ENCODE data around the gene LRBA. TPM values are rescaled to one million over a fixed set of nuclear protein-coding genes. Genes with fewer than 3 reads are reported as not detected.
"Not testable (repeated sequence)": the region's sequence is repeated elsewhere in the genome, so short reads cannot be mapped to it uniquely, and the experiment has no call there.

LRBA gene
- total and polyA plus RNA-seq, 7 donors, result 16.8 to 184 (median 91.1) TPM

DNA sequence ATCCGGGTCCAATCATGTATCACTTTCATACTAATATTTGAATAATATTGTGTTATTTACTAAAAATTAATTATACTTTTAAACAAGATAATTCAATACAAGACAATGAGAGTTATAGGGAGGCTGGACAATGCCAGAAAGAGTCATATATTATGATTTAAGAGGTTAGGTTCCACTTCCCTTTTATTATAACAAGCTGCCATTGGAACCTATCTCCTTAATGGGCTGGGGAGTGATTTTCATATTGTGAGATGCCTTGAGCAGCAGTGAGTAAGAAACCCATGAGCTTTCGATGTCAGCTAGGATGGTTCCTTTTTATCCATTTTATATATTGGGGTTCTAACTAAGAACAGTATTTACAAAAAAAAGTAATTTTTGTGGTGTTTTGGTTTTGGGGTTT, 341.3 kb downstream of the LRBA start:
- H3K36me3 ChIP-seq, result no peaks in the 10 kb centered on the region
- intact Hi-C loops (cut with DNase I), result no loop called here
- no peaks in the 10 kb centered on the region for H3K9me3 ChIP-seq
- WGBS, 2 donors, result 94 to 96% methylated on average over 2 of the region's 2 CpGs
- H3K27me3 ChIP-seq, result no peaks in the 10 kb centered on the region
- no peaks in the 10 kb centered on the region for H3K4me1 ChIP-seq
- no peak overlapping the region for H3K27ac ChIP-seq
- DNase-seq, result no peak
- H3K4me3 ChIP-seq, result no peak overlapping the region
- TF ChIP-seq POLR2A (IDR thresholded peaks at IDR 0.05) (no peak), POLR2AphosphoS5 (IDR thresholded peaks at IDR 0.05) (no peak), EP300 (IDR thresholded peaks at IDR 0.05) (no peak)
- TF ChIP-seq, protein P1, sequence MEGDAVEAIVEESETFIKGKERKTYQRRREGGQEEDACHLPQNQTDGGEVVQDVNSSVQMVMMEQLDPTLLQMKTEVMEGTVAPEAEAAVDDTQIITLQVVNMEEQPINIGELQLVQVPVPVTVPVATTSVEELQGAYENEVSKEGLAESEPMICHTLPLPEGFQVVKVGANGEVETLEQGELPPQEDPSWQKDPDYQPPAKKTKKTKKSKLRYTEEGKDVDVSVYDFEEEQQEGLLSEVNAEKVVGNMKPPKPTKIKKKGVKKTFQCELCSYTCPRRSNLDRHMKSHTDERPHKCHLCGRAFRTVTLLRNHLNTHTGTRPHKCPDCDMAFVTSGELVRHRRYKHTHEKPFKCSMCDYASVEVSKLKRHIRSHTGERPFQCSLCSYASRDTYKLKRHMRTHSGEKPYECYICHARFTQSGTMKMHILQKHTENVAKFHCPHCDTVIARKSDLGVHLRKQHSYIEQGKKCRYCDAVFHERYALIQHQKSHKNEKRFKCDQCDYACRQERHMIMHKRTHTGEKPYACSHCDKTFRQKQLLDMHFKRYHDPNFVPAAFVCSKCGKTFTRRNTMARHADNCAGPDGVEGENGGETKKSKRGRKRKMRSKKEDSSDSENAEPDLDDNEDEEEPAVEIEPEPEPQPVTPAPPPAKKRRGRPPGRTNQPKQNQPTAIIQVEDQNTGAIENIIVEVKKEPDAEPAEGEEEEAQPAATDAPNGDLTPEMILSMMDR (IDR thresholded peaks at IDR 0.05), result no peak

DNA sequence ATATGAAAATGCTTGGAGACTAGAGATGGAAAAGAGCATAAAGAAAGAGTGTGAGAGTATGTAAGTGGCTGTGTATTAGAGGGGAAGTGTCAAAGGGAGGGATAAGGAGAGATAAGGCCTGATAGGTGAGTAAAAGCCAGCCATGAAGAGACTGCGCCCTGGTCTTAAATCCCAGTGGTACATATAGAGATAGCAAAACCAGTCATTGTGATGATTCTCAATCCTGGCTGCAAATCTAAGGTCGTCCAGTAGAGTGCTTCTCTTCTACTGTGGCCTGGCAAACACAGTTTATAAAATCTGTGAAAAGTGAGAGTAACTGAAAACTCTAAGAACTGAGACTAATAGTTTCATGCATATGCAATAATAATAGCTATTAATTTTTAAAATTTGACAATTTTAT, 346.3 kb downstream of the LRBA start:
- H3K27me3 ChIP-seq, result no peaks in the 10 kb centered on the region
- intact Hi-C loops (cut with DNase I), result no loop called here
- H3K9me3 ChIP-seq, result no peaks in the 10 kb centered on the region
- WGBS, 2 donors, result 91 to 95% methylated on average over 2 of the region's 2 CpGs
- H3K36me3 ChIP-seq, result no peaks in the 10 kb centered on the region
- no peaks in the 10 kb centered on the region for H3K4me1 ChIP-seq
- no peak for TF ChIP-seq POLR2A (IDR thresholded peaks at IDR 0.05)
- no peak for TF ChIP-seq POLR2AphosphoS5 (IDR thresholded peaks at IDR 0.05)
- TF ChIP-seq, protein P1 (IDR thresholded peaks at IDR 0.05), result no peak
- TF ChIP-seq EP300 (IDR thresholded peaks at IDR 0.05), result no peak
- H3K27ac ChIP-seq, result no peak overlapping the region
- DNase-seq, result no peak
- H3K4me3 ChIP-seq, result no peak overlapping the region

DNA sequence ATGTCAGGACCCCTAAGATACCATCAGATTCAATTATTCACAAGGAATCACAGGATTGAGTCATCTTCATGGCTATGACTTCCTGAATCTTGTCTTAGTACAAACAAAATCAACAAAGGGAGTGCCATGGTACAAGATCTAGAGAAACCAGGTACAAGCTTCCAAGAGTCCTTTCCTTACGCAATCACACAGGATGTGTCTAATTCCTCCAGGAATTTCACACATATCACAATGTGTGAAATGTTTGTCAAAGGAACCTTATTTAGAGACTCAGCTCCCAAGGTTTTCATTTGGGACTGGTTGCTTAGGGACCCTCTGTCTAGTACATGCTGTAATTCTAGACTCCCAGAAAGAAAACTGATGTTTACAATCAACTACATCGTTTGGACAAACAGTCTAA, 350.1 kb downstream of the LRBA start:
- Histone ChIP-seq H3K27ac (no peak overlapping the region), H3K9me3 (no peaks in the 10 kb centered on the region), H3K36me3 (no peaks in the 10 kb centered on the region), H3K27me3 (no peaks in the 10 kb centered on the region), H3K4me3 (no peak overlapping the region), H3K4me1 (no peaks in the 10 kb centered on the region)
- TF ChIP-seq POLR2A (IDR thresholded peaks at IDR 0.05) (no peak), POLR2AphosphoS5 (IDR thresholded peaks at IDR 0.05) (no peak)
- TF ChIP-seq, protein P1 (IDR thresholded peaks at IDR 0.05), result no peak
- no peak for DNase-seq
- intact Hi-C loops (cut with DNase I), result no loop called here
- 79 to 81% methylated on average over 2 of the region's 2 CpGs for WGBS, 2 donors

DNA sequence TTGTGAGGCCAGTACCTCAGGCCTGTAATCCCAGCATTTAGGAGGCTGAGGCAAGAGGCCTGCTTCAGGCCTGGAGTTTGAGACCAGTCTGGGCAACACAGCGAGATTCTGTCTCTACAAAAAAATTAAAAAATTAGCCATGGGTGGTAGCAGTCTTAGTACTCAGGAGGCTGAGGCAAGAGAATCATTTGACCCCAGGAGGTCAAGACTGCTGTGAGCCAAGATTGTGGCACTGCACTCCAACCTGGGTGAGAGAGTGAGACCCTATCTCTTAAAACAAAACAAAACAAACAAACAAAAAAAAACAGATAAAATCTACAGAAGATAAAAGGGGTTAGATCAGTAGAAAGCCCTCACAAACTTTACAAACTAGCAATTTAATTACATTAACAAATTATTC, 352.4 kb downstream of the LRBA start:
- no peak for TF ChIP-seq EP300 (IDR thresholded peaks at IDR 0.05)
- TF ChIP-seq POLR2AphosphoS5 (IDR thresholded peaks at IDR 0.05), result no peak
- TF ChIP-seq, protein P1 (IDR thresholded peaks at IDR 0.05), result no peak
- no peak for TF ChIP-seq POLR2A (IDR thresholded peaks at IDR 0.05)
- Histone ChIP-seq H3K27me3 (no peaks in the 10 kb centered on the region), H3K4me1 (no peaks in the 10 kb centered on the region), H3K27ac (no peak overlapping the region), H3K36me3 (no peaks in the 10 kb centered on the region), H3K9me3 (no peaks in the 10 kb centered on the region), H3K4me3 (no peak overlapping the region)
- 96 to 97% methylated on average over 1 of the region's 1 CpG for WGBS, 2 donors
- DNase-seq, result no peak
- intact Hi-C loops (cut with DNase I), result no loop called here

DNA sequence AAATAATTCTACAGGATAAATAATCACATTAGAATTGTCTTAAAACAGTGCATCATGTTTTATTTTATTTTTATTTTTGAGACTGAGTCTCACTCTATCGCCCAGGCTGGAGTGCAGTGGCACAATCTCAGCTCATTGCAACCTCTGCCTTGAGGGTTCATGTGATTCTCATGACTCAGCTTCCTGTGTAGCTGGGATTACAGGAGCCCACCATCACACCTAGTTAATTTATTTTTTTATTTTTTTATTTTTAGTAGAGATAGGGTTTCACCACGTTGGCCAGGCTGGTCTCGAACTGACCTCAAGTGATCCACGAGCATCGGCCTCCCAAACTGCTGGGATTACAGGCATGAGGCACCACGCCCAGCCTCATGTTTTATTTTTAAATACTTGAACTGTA, 353.5 kb downstream of the LRBA start:
- H3K27me3 ChIP-seq; H3K9me3 ChIP-seq; H3K36me3 ChIP-seq; H3K4me3 ChIP-seq; H3K27ac ChIP-seq; DNase-seq; intact Hi-C loops (cut with DNase I); H3K4me1 ChIP-seq: not testable (repeated sequence)
- 93 to 95% methylated on average over 6 of the region's 6 CpGs for WGBS, 2 donors

DNA sequence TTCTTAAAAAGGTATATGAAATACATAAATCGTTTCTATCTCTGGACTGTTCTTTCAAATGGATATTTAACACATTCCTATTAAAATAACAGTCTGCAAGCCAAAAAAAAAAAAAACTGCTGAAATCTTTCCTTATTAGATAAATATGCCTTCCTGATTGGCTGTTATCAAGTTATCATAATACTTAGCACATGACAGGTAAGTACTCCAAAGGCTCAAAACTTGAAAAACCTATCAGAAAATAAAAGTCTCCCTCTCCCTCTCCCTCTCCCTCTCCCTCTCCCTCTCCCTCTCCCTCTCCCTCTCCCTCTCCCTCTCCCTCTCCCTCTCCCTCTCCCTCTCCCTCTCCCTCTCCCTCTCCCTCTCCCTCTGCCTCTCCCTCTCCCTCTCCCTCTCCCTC, 356.8 kb downstream of the LRBA start:
- H3K36me3 ChIP-seq; H3K4me1 ChIP-seq; H3K9me3 ChIP-seq; DNase-seq; intact Hi-C loops (cut with DNase I); H3K27me3 ChIP-seq; H3K4me3 ChIP-seq; H3K27ac ChIP-seq: not testable (repeated sequence)
- 91 to 95% methylated on average over 1 of the region's 1 CpG for WGBS, 2 donors
